Naive thymus-derived CD8-positive, alpha-beta T cell (primary cell): ENCODE results near the gene RPAP3. TPM values are rescaled to one million over a fixed set of nuclear protein-coding genes. Genes with fewer than 3 reads are reported as not detected.

Experiments used
- ATAC-seq, 2 donors: fragments of 150-1000 bp; cut with Tn5 transposase in 1 of 2; sonication (Bioruptor Pico), chemical (Tn5 transposase) in 1 of 2; 1 replicate in 1 of 2; 2 replicates in 1 of 2; pipeline ENCODE4 v1.10.0; 2021; ENCODE audit warnings: mild to moderate bottlenecking in 2 of 2, moderate library complexity in 2 of 2
- POLR2A ChIA-PET: fragments of 350-600 bp; sonication (Branson Sonifier 250); formaldehyde crosslinking; loops from one replicate; lab custom pipeline; 2021; ENCODE audit warnings: antibody characterized with exemption; lab: Charles Lee
- DNase-seq, 10 donors: peaks; one replicate each; pipeline versions ENCODE4 v3.0.0 to v3.0.0-alpha.2; 2020 to 2022
- H3K27ac Mint-ChIP-seq, 10 donors: one replicate each; pipeline ENCODE4 v1.8.0; 2020 to 2022; ENCODE audit warnings: mild to moderate bottlenecking in 10 of 10, mixed read lengths in 10 of 10, moderate library complexity in 4 of 10, inconsistent platforms in 1 of 10
- H3K27me3 Mint-ChIP-seq, 5 donors: one replicate each; pipeline ENCODE4 v1.8.0; 2021 to 2022; ENCODE audit warnings: mixed read lengths in 5 of 5
- H3K36me3 Mint-ChIP-seq, 3 donors: one replicate each; pipeline ENCODE4 v1.8.0; 2020 to 2022; ENCODE audit warnings: mixed read lengths in 3 of 3, mild to moderate bottlenecking in 2 of 3, inconsistent platforms in 1 of 3
- H3K4me1 Mint-ChIP-seq, 4 donors: one replicate each; pipeline ENCODE4 v1.8.0; 2021 to 2022; ENCODE audit warnings: mixed read lengths in 4 of 4
- H3K4me3 Mint-ChIP-seq, 10 donors: one replicate each; pipeline ENCODE4 v1.8.0; 2020 to 2022; ENCODE audit warnings: mild to moderate bottlenecking in 10 of 10, mixed read lengths in 10 of 10, moderate library complexity in 6 of 10, inconsistent platforms in 1 of 10
- H3K9me3 Mint-ChIP-seq, 9 donors: one replicate each; pipeline ENCODE4 v1.8.0; 2020 to 2022; ENCODE audit warnings: mixed read lengths in 9 of 9, mild to moderate bottlenecking in 3 of 9, inconsistent platforms in 1 of 9, moderate library complexity in 1 of 9
- polyA plus RNA-seq, 3 donors: library from polyadenylated mRNA; unstranded; fragments of 300-500 nt; fragmentation: Illumina TruSeq; gene quantifications; one replicate each; pipeline ENCODE4 v1.2.3, GENCODE V29; 2021
- total RNA-seq, 8 experiments: library from RNA in 2 of 8; stranded (reverse) in 2 of 8; gene quantifications; one replicate each; pipeline ENCODE4 v1.2.3 and lab custom pipeline; 2021 to 2026

The RPAP3 gene
- total and polyA plus RNA-seq, 5 experiments from 2014 or later = 34.6 to 41.8 (median 38.7) TPM

- H3K9me3 Mint-ChIP-seq = peaks cover 18 to 63% (median 43%) of the 10 kb centered on the region in 9 donors
- peaks cover 0 to 8% (median 0%) of the 10 kb centered on the region in 4 donors for H3K4me1 Mint-ChIP-seq
- peaks cover 8 to 60% (median 49%) of the 10 kb centered on the region in 3 donors for H3K36me3 Mint-ChIP-seq
- H3K27me3 Mint-ChIP-seq = no peaks in the 10 kb centered on the region
- POLR2A ChIA-PET = no interaction called here
- no peak overlapping the region for H3K27ac Mint-ChIP-seq
- H3K4me3 Mint-ChIP-seq = no peak overlapping the region
- no peak for ATAC-seq
- no peak for DNase-seq
Observed at GRCh38 chr12:47611906-47612305, 93.9 kb downstream of the RPAP3 start.

Other genes starting within 250 kb of the RPAP3 start
- gene ENDOU, start 19.5 kb upstream of the RPAP3 start, total RNA-seq = not detected
- not detected for gene ENDOU, start 19.5 kb upstream of the RPAP3 start, polyA plus RNA-seq
- under 1 TPM; 0.63 to 0.65 TPM for gene RAPGEF3, start 52.9 kb upstream of the RPAP3 start, total RNA-seq
- under 1 TPM; 0.08 to 0.27 (median 0.12) TPM for gene RAPGEF3, start 52.9 kb upstream of the RPAP3 start, polyA plus RNA-seq
- gene SLC48A1, start 67.2 kb upstream of the RPAP3 start, total RNA-seq = 10 to 100 TPM; 11.5 to 12.8 TPM
- gene SLC48A1, start 67.2 kb upstream of the RPAP3 start, polyA plus RNA-seq = 10 to 100 TPM in 1 of 3 donors, 1 to 10 TPM in 2; 9.4 to 11.6 (median 9.7) TPM
- gene HDAC7, start 113.9 kb upstream of the RPAP3 start, total RNA-seq = 100 to 1,000 TPM; 160 to 165 TPM
- gene HDAC7, start 113.9 kb upstream of the RPAP3 start, polyA plus RNA-seq = 10 to 100 TPM; 10.2 to 30.5 (median 14.3) TPM
- under 1 TPM; 0.49 to 0.73 TPM for gene VDR, start 199.0 kb upstream of the RPAP3 start, total RNA-seq
- not detected for gene VDR, start 199.0 kb upstream of the RPAP3 start, polyA plus RNA-seq